Mucosa of stomach (tissue), 1 donor: ENCODE data around the gene MOB2.

ENCODE experiments used
- H3K27me3 ChIP-seq: one replicate; pipeline ENCODE4 v1.7.0; 2013; ENCODE audit warnings: mild to moderate bottlenecking, low read length; ENCODE audit not compliant: control insufficient read depth, insufficient read depth
- H3K36me3 ChIP-seq: one replicate; pipeline ENCODE4 v1.7.0; 2013; ENCODE audit warnings: low read length; ENCODE audit not compliant: control insufficient read depth, insufficient read depth
- H3K4me1 ChIP-seq: one replicate; pipeline ENCODE4 v1.7.0; 2013; ENCODE audit warnings: mild to moderate bottlenecking, low read length; ENCODE audit not compliant: control insufficient read depth, insufficient read depth
- H3K4me3 ChIP-seq: one replicate; pipeline ENCODE4 v1.7.0; 2013; ENCODE audit warnings: low read length
- H3K9ac ChIP-seq: one replicate; pipeline ENCODE4 v1.7.0; 2013; ENCODE audit warnings: mild to moderate bottlenecking, low read length, moderate library complexity
- H3K9me3 ChIP-seq: one replicate; pipeline ENCODE4 v1.7.0; 2013; ENCODE audit warnings: mild to moderate bottlenecking, low read length, moderate library complexity; ENCODE audit not compliant: control insufficient read depth
- donor health status: Pancreatic carcinoma.

MOB2 gene

DNA sequence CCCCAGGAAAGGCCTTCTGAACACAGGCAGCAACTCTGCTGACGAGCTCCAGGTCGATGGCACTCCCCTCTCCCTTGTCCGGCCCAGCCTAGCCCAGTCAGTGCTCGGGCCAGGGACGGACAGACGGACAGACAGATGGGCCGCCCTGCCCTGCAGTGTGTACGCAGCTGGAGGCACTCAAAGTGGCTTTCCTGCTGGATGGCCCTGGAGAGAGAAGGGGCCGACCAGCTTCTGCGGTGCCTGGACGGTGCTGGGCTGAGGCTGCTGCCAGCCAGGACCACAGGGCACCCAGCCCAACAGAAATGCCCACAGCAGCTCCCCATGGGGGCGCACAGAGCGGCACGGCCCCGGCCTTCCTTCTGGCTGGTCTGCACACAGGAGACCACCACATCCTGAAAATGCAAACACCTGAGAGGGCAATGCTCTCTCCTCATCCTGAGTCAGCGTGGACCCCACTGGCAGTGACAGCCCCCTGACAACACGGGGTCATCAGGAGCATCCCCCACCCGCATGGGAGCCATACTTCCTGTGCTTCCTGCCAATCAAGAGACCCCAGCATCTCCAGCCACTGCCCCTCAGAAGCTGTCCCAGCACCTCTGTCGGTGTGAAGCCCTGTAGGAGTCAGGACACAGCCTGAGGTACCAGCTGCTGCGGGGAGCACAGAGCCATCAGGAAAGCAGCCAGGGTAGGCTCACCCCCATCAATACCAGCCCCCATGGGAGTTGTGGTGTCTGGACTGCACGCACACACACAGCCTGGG lies 692 bp upstream of the MOB2 start:
- Histone ChIP-seq H3K27me3 (no peaks in the 10 kb centered on the region), H3K9me3 (no peaks in the 10 kb centered on the region), H3K36me3 (no peaks in the 10 kb centered on the region), H3K4me3 (no peak overlapping the region), H3K9ac (no peak overlapping the region), H3K4me1 (peaks cover 50% of the 10 kb centered on the region)

DNA sequence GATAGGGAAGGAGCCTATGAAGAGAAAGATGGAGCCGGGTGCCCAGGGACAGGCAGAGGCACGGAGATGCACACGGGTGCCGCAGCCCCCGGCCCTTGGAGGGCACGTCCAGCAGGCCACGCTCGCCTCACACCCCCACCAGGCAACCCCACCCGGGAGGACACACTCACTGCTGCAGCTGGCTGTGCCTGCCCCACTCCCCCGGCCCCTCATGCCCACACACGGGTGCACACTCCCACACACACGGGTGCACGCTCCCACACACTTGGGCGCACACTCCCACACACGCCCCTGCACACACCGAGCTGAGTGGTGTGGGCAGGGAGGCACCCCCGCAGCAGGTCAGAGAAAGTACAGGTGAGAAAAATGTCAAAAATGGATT lies 1.1 kb downstream of the MOB2 start:
- no peak overlapping the region for H3K4me3 ChIP-seq
- H3K4me1 ChIP-seq: peaks cover 56% of the 10 kb centered on the region
- no peaks in the 10 kb centered on the region for H3K27me3 ChIP-seq
- H3K9ac ChIP-seq: no peak overlapping the region
- no peaks in the 10 kb centered on the region for H3K9me3 ChIP-seq
- H3K36me3 ChIP-seq: no peaks in the 10 kb centered on the region

DNA sequence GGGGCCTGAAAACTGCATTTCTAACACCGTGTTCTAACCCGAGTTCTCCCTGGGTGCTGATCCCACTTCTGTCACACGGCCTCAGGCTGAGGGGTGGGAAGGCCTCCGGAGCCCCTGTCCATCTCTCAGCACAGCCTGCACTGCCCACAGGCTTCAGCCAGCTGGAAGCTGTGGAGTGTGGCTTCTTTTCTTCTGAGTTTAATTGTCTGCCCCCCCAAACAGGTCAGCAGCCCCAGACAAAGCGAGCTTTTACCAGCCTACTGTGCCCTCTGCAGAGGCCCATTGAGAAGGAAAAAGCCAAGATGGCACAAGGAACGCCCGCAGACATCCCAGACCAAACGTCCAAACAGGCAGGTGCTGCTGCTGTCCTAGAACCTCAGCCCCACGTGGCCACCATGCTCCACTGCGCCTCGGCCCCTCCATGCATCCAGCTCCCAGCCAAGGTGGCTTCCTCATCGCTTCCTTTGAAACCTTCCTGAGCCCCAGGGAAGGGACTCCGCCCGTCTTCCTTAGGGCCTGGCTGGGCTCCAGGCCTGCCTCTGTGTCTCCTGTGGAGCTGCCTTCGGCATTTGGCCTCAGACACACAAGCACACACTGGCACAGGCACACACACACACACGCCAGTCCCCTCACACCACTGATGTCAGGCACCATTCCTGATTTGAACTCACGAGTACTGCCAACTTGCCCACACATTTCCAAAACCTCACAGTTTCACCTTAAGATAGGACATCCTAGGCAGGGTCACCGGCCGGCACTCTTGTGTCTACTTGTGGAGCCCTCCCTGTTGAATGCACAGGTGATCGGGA lies 1.7 kb downstream of the MOB2 start:
- Histone ChIP-seq H3K4me3 (no peak overlapping the region), H3K9me3 (no peaks in the 10 kb centered on the region), H3K27me3 (no peaks in the 10 kb centered on the region), H3K36me3 (no peaks in the 10 kb centered on the region), H3K9ac (no peak overlapping the region), H3K4me1 (peaks cover 56% of the 10 kb centered on the region)

DNA sequence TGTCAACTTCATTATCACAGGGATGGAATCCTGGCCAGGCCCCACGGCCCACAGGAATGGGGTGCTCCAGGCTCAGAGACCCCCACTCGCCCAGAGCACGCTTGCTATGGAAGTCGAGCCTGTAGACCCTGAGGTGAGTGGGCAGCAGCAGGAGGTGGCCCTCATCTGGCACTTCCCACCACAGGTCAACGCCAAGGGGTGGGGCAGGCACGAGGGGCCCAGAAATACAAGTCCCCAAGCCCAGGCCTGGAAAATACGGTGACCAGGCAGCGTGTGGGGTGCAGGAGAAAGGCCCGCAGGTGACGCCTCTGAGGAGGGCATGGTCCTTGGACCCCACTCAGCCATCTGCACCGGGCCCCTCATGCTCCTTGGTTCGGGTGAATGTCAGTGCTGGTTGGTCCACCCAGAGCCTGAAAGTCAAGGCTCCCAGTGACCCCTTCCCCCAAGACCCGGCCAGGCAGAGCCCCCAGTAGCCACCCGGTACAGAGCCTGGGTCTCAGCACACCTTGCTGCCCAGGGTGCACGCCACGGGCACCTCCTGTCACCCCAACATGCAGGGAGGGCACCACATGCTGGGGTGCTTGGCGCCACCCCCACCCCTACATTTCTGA lies 2.4 kb downstream of the MOB2 start:
- H3K36me3 ChIP-seq: no peaks in the 10 kb centered on the region
- peaks cover 56% of the 10 kb centered on the region for H3K4me1 ChIP-seq
- no peaks in the 10 kb centered on the region for H3K27me3 ChIP-seq
- no peak overlapping the region for H3K4me3 ChIP-seq
- H3K9ac ChIP-seq: no peak overlapping the region
- H3K9me3 ChIP-seq: no peaks in the 10 kb centered on the region

DNA sequence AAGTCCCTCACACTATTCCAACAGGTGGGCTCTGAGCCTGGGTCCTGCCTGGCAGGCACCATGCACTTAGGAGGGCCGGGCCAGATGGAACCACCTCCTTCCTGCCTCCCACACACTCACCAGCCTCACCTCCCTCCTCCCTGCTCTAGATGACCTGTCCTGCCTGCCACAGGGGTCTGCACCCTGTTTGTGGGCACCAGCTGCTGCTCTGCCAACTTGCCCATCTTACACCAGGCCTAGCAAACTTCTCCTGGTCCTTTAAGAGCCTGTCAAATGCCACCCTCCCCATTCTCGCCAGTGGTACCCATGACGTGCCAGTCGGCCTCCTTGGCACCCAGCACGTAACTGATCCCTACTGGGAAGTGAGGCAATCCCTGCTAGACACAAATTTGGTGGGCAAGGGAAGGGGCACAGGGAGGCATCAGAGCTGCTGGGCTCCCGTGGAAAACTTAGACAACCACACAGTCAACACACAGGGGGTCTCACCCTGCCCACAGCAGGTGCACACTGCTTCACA lies 3.1 kb downstream of the MOB2 start:
- no peak overlapping the region for H3K4me3 ChIP-seq
- no peaks in the 10 kb centered on the region for H3K27me3 ChIP-seq
- H3K9me3 ChIP-seq: no peaks in the 10 kb centered on the region
- peaks cover 51% of the 10 kb centered on the region for H3K4me1 ChIP-seq
- H3K9ac ChIP-seq: no peak overlapping the region
- H3K36me3 ChIP-seq: no peaks in the 10 kb centered on the region

DNA sequence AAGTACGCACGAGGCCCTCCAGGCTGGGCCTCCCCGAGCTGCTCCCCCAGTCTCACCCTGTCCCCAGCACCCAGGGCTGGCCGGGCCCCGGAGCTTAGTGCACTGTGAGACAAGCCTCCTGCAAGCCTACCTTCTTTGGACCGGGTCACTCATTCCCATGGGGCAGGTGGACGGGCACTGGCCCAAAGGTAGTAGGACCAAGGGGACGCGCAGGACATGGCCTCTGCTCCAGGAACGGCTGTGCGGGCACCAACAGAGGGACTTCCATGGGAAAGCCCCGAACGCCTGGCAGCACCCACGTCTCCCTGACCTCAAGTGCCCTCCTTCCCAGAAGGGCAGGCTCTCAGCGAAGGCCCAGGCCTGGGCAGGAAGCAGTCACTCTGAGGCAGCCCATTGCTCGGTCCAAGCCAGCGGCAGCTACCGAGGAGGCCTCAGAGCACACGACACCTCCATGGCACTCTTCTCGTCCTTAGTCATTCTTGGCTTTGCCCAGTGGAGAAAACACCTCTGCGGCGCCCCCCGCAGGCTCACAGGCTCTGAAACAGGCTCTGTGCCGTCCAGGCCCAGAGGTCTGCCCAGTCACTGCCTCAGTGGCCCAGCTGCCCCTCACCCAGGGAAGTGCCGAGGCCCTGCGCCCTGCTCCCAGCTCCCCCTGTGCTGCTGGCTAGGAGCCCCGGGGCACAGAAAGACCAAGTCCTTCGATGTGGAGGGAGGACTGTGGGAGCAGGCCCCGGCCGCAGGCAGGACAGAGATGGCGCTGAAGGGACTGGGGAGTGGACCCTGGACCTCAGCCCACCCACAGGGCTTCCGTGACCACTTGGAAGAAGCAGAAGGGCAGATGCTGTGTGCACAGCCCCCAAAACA lies 3.8 kb downstream of the MOB2 start:
- Histone ChIP-seq H3K36me3 (no peaks in the 10 kb centered on the region), H3K4me1 (peaks cover 44% of the 10 kb centered on the region), H3K9ac (no peak overlapping the region), H3K9me3 (no peaks in the 10 kb centered on the region), H3K4me3 (no peak overlapping the region), H3K27me3 (no peaks in the 10 kb centered on the region)

DNA sequence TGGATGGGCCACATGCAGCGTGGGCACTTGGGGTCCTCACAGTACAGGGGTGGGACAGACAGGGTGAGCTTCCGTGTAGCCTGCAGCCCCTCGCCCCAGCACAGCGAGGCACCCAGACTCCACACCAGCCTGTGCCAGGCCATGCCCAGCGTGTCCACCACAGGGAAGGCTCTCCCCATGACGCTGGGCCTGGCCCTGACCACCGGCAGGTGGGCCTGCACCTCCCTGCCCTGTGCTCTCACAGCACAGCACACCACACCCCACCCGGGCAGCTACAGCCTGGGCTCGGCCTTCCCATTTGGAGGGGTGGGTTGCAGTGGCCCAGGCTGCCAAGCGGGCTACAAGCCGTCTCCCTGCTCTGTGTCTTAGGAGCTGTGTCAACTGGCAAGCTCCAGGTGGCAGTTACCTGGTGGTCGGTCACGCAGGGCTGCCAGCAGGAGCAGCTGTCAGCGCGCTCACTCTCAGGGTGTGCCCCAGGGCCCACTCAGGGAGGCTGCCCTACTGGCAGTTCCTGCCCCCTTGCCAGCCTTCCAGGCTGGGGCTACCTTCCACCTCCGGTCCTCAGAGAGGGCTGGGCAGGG lies 4.6 kb downstream of the MOB2 start:
- no peaks in the 10 kb centered on the region for H3K36me3 ChIP-seq
- H3K4me1 ChIP-seq: peaks cover 35% of the 10 kb centered on the region
- no peak overlapping the region for H3K9ac ChIP-seq

DNA sequence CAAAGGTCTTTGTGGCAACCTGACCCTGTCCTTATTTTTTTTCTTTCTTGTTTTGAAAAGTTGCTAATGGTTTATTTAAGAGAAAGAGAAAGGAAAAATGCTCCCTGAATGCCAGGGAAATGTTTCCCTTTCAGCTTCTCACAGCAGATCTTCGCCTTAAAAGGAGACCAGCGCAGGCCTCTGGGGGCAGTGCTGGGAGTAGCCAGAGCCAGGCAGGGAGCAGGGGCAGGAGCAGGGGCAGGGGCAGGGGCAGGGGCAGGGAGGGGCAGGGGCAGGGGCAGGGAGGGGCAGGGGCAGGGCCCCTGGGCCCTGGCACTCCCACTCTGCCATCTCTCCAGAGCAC lies 5.1 kb downstream of the MOB2 start:
- Histone ChIP-seq H3K9ac (no peak overlapping the region), H3K4me1 (peaks cover 30% of the 10 kb centered on the region), H3K27me3 (no peaks in the 10 kb centered on the region), H3K4me3 (no peak overlapping the region), H3K9me3 (no peaks in the 10 kb centered on the region), H3K36me3 (no peaks in the 10 kb centered on the region)

More for the DNA sequence above, 4.6 kb downstream of the MOB2 start:
- no peaks in the 10 kb centered on the region for H3K27me3 ChIP-seq
- H3K4me3 ChIP-seq: no peak overlapping the region
- no peaks in the 10 kb centered on the region for H3K9me3 ChIP-seq

DNA sequence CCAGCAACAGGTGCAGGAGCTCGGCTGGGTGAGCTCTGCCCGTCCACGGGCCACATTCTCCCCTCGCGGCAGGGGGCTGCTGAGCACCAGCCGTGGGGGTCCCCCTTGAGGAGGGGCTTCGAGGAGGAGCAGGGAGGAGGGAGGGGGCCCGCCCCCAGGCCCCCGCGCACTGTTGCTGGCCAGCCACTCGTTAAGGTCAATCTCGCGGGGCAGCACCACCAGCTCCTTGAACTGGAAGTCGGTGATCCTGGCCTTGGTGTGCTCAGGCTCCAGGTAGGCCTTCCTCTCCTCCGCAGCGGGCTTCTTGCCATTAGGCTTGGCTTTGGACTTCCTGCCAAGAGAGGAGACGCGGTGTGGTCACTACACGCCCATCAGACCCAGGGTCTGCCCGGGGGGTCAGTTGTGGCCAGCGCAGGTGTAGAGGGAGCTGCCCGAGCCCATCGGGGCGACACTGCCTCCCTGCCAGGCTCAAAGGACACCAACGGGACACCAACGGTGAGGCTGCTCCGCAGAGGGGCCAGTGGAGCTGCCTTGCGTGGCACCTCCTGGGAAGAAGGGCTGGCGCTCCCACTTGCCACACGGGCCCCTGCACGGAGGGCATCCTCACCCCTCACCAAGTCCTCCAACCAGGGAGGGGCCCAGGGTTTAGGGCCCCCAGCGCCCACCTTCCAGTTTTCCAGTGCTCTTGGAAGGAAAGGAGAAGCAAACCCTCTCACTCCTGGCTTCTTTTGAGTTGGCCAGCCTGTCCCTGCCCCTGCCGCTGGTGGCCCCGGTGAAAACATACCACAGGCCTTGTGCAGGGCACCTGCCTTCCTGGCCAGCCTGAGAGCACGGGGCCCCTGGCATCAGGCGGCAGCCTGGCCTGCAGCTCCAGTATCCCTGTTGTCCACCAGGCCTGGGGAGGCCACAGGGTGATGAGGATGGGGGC lies 5.8 kb downstream of the MOB2 start:
- no peak overlapping the region for H3K4me3 ChIP-seq
- H3K9me3 ChIP-seq: no peaks in the 10 kb centered on the region
- no peaks in the 10 kb centered on the region for H3K36me3 ChIP-seq
- no peaks in the 10 kb centered on the region for H3K27me3 ChIP-seq
- H3K4me1 ChIP-seq: peaks cover 24% of the 10 kb centered on the region
- H3K9ac ChIP-seq: no peak overlapping the region

DNA sequence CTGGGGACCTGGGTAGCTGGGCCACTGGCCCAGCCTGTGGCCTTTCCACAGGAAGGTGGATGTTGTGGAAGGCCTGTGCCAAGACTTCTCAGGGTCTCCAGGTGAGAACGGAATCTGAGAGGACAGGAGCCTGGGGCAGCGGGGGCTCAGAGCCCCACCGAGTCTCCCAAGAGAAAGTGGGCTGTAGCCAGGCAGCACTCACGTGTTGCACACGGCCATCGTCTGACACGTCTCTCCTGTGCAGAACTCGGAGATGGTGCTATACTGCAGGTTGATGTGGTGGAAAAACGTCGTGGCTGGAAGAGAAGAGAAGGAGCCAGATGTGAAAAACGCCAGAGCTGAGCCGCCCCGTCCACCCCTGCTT lies 6.4 kb downstream of the MOB2 start:
- Histone ChIP-seq H3K9ac (no peak overlapping the region), H3K4me3 (no peak overlapping the region), H3K27me3 (no peaks in the 10 kb centered on the region), H3K9me3 (no peaks in the 10 kb centered on the region), H3K36me3 (no peaks in the 10 kb centered on the region), H3K4me1 (peaks cover 18% of the 10 kb centered on the region)
